Neural crest cell (in vitro differentiated cells): ENCODE measurements around the gene SMNDC1. TPM values are rescaled to one million over a fixed set of nuclear protein-coding genes. Genes with fewer than 3 reads are reported as not detected.

Experiments used
- DNase-seq: peaks from one replicate; pipeline ENCODE4 v3.0.0; 2021; ENCODE audit warnings: low read depth, mixed read lengths, low spot score
- H3K27ac Mint-ChIP-seq: one replicate; pipeline ENCODE4 v1.8.0; 2021; ENCODE audit warnings: mild to moderate bottlenecking, mixed read lengths; ENCODE audit not compliant: unreplicated experiment
- H3K27me3 Mint-ChIP-seq: 2 replicates; pipeline ENCODE4 v1.8.0; 2021; ENCODE audit warnings: low read depth, mild to moderate bottlenecking, mixed read lengths
- H3K36me3 Mint-ChIP-seq: 2 replicates; pipeline ENCODE4 v1.8.0; 2021; ENCODE audit warnings: low read depth, mild to moderate bottlenecking, mixed read lengths
- H3K4me1 Mint-ChIP-seq: 2 replicates; pipeline ENCODE4 v1.8.0; 2021; ENCODE audit warnings: mixed read lengths
- H3K4me3 Mint-ChIP-seq: one replicate; pipeline ENCODE4 v1.8.0; 2021; ENCODE audit warnings: mild to moderate bottlenecking, mixed read lengths
- H3K9me3 Mint-ChIP-seq: 2 replicates; pipeline ENCODE4 v1.8.0; 2021; ENCODE audit warnings: mixed read lengths
- total RNA-seq: library from RNA; stranded (reverse); gene quantifications from 2 replicates; pipeline ENCODE4 v1.2.1, GENCODE V29; 2021
- TF ChIP-seq, protein P1 (sequence below): fragments of 200-600 bp; sonication (generic); conservative IDR thresholded peaks from 2 replicates; pipeline ENCODE4 v1.5.0; 2021; ENCODE audit warnings: antibody characterized with exemption, mild to moderate bottlenecking

The SMNDC1 gene
- total RNA-seq, 1 donor from 2014 or later = 48.1 TPM

DNA sequence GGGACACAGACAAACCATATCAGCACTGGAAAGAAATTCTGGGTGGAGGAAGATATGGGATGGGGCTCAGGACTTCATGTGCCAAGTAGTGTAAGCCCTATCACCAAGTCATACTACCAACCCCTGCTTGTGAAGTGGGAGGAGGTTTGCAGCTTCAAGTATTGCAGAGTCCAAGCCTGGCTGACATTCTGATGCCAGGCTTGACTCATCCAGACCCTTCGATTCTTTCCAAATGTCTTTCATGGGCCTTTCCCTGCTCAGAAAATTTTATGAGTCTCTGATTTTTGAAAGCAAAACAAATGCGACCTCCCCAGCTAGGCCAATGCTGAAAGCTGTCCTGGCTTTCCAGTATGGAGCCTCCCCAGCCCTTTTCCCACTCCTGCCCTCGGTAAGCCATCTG, 45.1 kb upstream of the SMNDC1 start:
- H3K9me3 Mint-ChIP-seq = no peaks in the 10 kb centered on the region
- H3K27me3 Mint-ChIP-seq = peaks cover 13% of the 10 kb centered on the region
- H3K36me3 Mint-ChIP-seq = no peaks in the 10 kb centered on the region
- H3K4me1 Mint-ChIP-seq = peaks cover 12% of the 10 kb centered on the region
- no peak for DNase-seq
- TF ChIP-seq, protein P1, sequence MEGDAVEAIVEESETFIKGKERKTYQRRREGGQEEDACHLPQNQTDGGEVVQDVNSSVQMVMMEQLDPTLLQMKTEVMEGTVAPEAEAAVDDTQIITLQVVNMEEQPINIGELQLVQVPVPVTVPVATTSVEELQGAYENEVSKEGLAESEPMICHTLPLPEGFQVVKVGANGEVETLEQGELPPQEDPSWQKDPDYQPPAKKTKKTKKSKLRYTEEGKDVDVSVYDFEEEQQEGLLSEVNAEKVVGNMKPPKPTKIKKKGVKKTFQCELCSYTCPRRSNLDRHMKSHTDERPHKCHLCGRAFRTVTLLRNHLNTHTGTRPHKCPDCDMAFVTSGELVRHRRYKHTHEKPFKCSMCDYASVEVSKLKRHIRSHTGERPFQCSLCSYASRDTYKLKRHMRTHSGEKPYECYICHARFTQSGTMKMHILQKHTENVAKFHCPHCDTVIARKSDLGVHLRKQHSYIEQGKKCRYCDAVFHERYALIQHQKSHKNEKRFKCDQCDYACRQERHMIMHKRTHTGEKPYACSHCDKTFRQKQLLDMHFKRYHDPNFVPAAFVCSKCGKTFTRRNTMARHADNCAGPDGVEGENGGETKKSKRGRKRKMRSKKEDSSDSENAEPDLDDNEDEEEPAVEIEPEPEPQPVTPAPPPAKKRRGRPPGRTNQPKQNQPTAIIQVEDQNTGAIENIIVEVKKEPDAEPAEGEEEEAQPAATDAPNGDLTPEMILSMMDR = no peak
- H3K27ac Mint-ChIP-seq = no peak overlapping the region
- no peak overlapping the region for H3K4me3 Mint-ChIP-seq

DNA sequence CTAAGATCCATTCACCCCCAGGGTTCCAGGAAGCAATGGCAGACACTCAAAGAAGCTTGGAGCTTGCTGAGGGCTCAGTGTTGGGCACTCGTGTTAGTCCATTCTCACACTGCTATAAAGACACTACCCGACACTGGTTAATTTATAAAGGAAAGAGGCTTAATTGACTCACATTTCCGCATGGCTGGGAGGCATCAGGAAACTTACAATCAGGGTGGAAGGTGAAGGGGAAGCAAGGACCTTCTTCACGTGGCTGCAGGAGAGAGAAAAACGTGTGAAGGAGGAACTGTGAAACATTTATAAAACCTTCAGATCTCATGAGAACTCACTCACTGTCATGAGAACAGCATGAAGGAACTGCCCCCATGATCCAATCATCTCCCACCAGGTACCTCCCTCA, 44.7 kb upstream of the SMNDC1 start:
- Mint-ChIP-seq H3K27me3 (peaks cover 12% of the 10 kb centered on the region), H3K27ac (no peak overlapping the region), H3K36me3 (no peaks in the 10 kb centered on the region), H3K4me1 (peaks cover 11% of the 10 kb centered on the region), H3K4me3 (no peak overlapping the region), H3K9me3 (no peaks in the 10 kb centered on the region)
- DNase-seq = no peak
- TF ChIP-seq, protein P1 = no peak

DNA sequence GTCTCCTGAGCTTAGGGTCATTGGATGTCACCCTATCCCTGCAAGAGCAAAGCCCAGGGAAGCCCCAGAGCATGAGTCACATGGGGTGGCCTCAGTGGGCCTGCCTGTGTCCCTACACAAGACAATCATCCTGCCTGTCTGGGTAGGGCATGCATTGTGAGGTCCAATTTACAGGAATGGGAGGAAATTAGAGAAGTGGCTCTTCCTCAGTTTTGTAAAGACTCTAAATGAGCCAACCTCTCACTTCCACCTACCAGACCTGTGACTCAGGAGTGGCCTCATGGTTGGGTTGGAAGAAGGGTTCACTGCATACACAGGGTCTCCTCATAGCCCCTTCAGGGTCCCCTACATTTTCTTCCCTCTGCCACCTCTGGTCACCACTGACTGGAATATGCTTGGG, 43.6 kb upstream of the SMNDC1 start:
- no peak overlapping the region for H3K4me3 Mint-ChIP-seq
- H3K27ac Mint-ChIP-seq = no peak overlapping the region
- no peak for DNase-seq
- no peaks in the 10 kb centered on the region for H3K36me3 Mint-ChIP-seq
- TF ChIP-seq, protein P1 = no peak
- H3K9me3 Mint-ChIP-seq = no peaks in the 10 kb centered on the region
- peaks cover 3% of the 10 kb centered on the region for H3K4me1 Mint-ChIP-seq
- H3K27me3 Mint-ChIP-seq = peaks cover 6% of the 10 kb centered on the region

DNA sequence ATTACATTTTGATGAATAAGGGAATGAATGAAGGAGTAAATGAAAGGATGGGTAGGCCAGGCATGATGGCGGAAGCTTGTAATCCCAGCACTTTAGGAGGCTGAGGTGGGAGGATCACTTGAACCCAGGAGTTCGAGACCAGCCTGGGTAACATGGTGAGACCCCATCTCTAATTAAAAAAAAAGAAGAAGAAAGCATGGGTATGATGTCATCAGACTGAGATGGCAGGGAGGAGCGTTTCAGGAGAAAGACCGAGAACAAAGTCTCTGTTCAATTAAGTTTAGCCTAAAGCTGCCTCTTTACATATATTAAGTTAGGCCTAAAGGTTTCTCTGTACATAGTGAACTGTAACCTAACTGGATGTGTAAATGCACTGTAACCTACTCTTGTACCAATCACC, 42.2 kb upstream of the SMNDC1 start:
- no peak overlapping the region for H3K27ac Mint-ChIP-seq
- H3K27me3 Mint-ChIP-seq = peaks cover 5% of the 10 kb centered on the region
- no peak for DNase-seq
- H3K36me3 Mint-ChIP-seq = no peaks in the 10 kb centered on the region
- H3K4me3 Mint-ChIP-seq = no peak overlapping the region
- no peaks in the 10 kb centered on the region for H3K9me3 Mint-ChIP-seq
- TF ChIP-seq, protein P1 = no peak
- H3K4me1 Mint-ChIP-seq = no peaks in the 10 kb centered on the region

DNA sequence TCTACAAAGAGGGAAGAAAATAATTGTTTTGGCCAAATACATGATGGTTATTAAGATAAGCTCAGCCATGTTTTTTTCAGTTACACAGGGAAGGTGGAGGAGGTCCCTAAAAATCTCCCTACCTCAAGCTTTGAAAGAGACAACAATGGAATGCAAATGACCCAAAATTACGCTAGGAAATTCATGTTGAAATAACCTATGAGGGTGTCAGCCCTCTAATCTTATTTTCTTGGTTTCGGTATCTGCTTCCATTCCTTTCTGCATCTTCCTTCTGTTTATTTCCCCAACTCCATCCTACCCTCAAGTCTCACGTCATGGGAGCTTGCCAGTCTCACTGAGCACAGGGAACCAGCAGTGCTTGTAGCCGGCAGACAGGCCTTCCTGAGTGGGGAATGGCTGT, 40.6 kb upstream of the SMNDC1 start:
- TF ChIP-seq, protein P1 = no peak
- Mint-ChIP-seq H3K36me3 (no peaks in the 10 kb centered on the region), H3K4me1 (no peaks in the 10 kb centered on the region), H3K4me3 (no peak overlapping the region), H3K9me3 (no peaks in the 10 kb centered on the region), H3K27me3 (peaks cover 5% of the 10 kb centered on the region), H3K27ac (no peak overlapping the region)
- DNase-seq = no peak

DNA sequence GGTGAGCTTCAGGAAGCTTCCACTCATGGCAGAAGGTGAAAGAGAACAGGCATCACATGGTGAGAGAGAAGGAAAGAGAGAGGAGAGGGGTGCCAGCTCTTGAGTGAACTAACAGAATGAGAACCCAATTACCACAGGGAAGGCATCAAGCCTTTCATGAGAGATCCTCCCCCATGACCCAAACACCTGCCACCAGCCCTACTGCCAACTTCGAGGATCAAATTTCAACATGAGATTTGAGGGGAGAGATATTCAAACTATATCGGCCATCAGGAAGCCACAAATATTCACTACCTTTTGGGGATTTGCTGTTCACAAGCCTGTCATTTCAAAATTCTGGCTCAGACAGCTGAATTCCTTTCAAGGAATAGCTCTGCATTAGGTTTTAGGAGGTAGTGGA, 39.9 kb upstream of the SMNDC1 start:
- H3K27ac Mint-ChIP-seq = no peak overlapping the region
- TF ChIP-seq, protein P1 = no peak
- no peak overlapping the region for H3K4me3 Mint-ChIP-seq
- peaks cover 7% of the 10 kb centered on the region for H3K27me3 Mint-ChIP-seq
- no peaks in the 10 kb centered on the region for H3K9me3 Mint-ChIP-seq
- no peaks in the 10 kb centered on the region for H3K4me1 Mint-ChIP-seq
- no peaks in the 10 kb centered on the region for H3K36me3 Mint-ChIP-seq
- no peak for DNase-seq
